ENCODE measurements around the gene APLP1. TPM values are rescaled to one million over a fixed set of nuclear protein-coding genes. Genes with fewer than 3 reads are reported as not detected.

The APLP1 gene
- total RNA-seq, 4 donors from 2014 or later, result 0.27 to 0.33 TPM; not detected in 2

DNA sequence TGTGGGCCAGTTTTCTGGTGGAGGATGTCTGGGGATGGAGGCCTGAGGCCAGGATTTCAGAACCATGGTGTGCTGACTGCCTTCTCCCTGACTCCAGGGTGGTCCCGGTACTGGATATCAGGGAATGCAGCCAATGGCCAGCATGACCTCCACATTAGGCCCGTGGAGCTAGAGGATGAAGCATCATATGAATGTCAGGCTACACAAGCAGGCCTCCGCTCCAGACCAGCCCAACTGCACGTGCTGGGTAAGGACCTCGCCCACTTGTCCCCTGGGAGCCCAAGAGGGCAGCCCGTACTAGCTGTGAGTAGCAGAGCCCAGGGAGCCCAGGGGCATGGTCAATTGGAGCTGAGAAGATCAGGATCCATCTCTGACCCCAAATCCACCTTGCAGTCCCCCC is 10.1 kb upstream of the APLP1 start:
- H3K27me3 ChIP-seq, result peaks cover 59 to 92% (median 77%) of the 10 kb centered on the region in 3 donors
- in situ Hi-C loops (cut with MboI; ENCODE audit: low sequenced_read_pairs in 4 of 4), result no loop called here
- H3K4me1 ChIP-seq, result peaks cover 0 to 3% of the 10 kb centered on the region in 2 donors
- H3K4me3 ChIP-seq, result no peak overlapping the region
- DNase-seq, result no peak
- intact Hi-C loops (cut with DNase I; ENCODE audit: low total_unique reads), result no loop called here
- TF ChIP-seq POLR2A (IDR thresholded peaks at IDR 0.05), result no peak
- TF ChIP-seq CTCF (IDR thresholded peaks at IDR 0.05 in 4 of 5, conservative IDR thresholded peaks at IDR 0.05 in 1 of 5), result no peak
- no peak overlapping the region for H3K27ac ChIP-seq
- ATAC-seq, result no peak
- no peaks in the 10 kb centered on the region for H3K9me3 ChIP-seq
- no peaks in the 10 kb centered on the region for H3K36me3 ChIP-seq

- Histone ChIP-seq H3K36me3 (no peaks in the 10 kb centered on the region), H3K4me1 (peaks cover 0 to 3% of the 10 kb centered on the region in 2 donors), H3K4me3 (no peak overlapping the region), H3K27me3 (peaks cover 55 to 88% (median 77%) of the 10 kb centered on the region in 3 donors), H3K27ac (no peak overlapping the region), H3K9me3 (no peaks in the 10 kb centered on the region)
- in situ Hi-C loops (cut with MboI; ENCODE audit: low sequenced_read_pairs in 4 of 4), result no loop called here
- no peak for ATAC-seq
- DNase-seq, result no peak
- intact Hi-C loops (cut with DNase I; ENCODE audit: low total_unique reads), result no loop called here
- no peak for TF ChIP-seq CTCF (IDR thresholded peaks at IDR 0.05 in 4 of 5, conservative IDR thresholded peaks at IDR 0.05 in 1 of 5)
- TF ChIP-seq POLR2A (IDR thresholded peaks at IDR 0.05), result no peak
Observed at GRCh38 chr19:35859414-35859813, 9.0 kb upstream of the APLP1 start.

GRCh38 chr19:35860436-35860817 is 7.9 kb upstream of the APLP1 start:
- Histone ChIP-seq H3K4me3 (no peak overlapping the region), H3K9me3 (no peaks in the 10 kb centered on the region), H3K36me3 (no peaks in the 10 kb centered on the region), H3K4me1 (peaks cover 0 to 3% of the 10 kb centered on the region in 2 donors), H3K27ac (no peak overlapping the region), H3K27me3 (peaks cover 48 to 84% (median 67%) of the 10 kb centered on the region in 3 donors)
- in situ Hi-C loops (cut with MboI; ENCODE audit: low sequenced_read_pairs in 4 of 4), result no loop called here
- TF ChIP-seq POLR2A (IDR thresholded peaks at IDR 0.05) (no peak), CTCF (IDR thresholded peaks at IDR 0.05 in 4 of 5, conservative IDR thresholded peaks at IDR 0.05 in 1 of 5) (no peak)
- intact Hi-C loops (cut with DNase I; ENCODE audit: low total_unique reads), result no loop called here
- ATAC-seq (no peak), DNase-seq (no peak)

GRCh38 chr19:35860818-35861639 is 7.3 kb upstream of the APLP1 start:
- Histone ChIP-seq H3K27me3 (peaks cover 44 to 84% (median 62%) of the 10 kb centered on the region in 3 donors), H3K9me3 (no peaks in the 10 kb centered on the region), H3K36me3 (no peaks in the 10 kb centered on the region), H3K4me3 (no peak overlapping the region), H3K4me1 (peaks cover 0 to 3% of the 10 kb centered on the region in 2 donors), H3K27ac (no peak overlapping the region)
- TF ChIP-seq POLR2A (IDR thresholded peaks at IDR 0.05) (no peak), CTCF (IDR thresholded peaks at IDR 0.05 in 4 of 5, conservative IDR thresholded peaks at IDR 0.05 in 1 of 5) (no peak)
- DNase-seq (no peak), ATAC-seq (no peak)
- in situ Hi-C loops (cut with MboI; ENCODE audit: low sequenced_read_pairs in 4 of 4), result no loop called here
- intact Hi-C loops (cut with DNase I; ENCODE audit: low total_unique reads), result no loop called here

Data from gastrocnemius medialis (tissue), 4 donors.